Brain microvascular endothelial cell (primary cell): ENCODE results near the gene BCL11B.

Experiments used
- DNase-seq: peaks from one replicate; pipeline ENCODE4 v3.0.0-alpha.2; 2020
- H3K27ac ChIP-seq: fragments of 250-450 bp; sonication (Bioruptor Pico); 2 replicates; pipeline ENCODE4 v1.5.1; 2020; ENCODE audit warnings: mild to moderate bottlenecking, moderate library complexity
- H3K27me3 ChIP-seq: fragments of 250-450 bp; sonication (Bioruptor Pico); replicated peaks from 2 replicates; pipeline ENCODE4 v1.5.1; 2020; ENCODE audit warnings: mild to moderate bottlenecking
- H3K36me3 ChIP-seq: fragments of 250-450 bp; sonication (Bioruptor Pico); replicated peaks from 2 replicates; pipeline ENCODE4 v1.5.1; 2020; ENCODE audit warnings: mild to moderate bottlenecking
- H3K4me3 ChIP-seq: 2 replicates; pipeline ENCODE4 v1.5.1; 2011; ENCODE audit warnings: low read depth, mild to moderate bottlenecking, control low read depth, low read length, moderate library complexity
- in situ Hi-C: cut with HindIII; loops from 2 replicates; pipeline ENCODE4 v1.10.0; 2017; ENCODE audit warnings: low sequenced_read_pairs, low pct_ligation_motif_present
- TF ChIP-seq, protein P1 (sequence below): IDR thresholded peaks from 2 replicates; pipeline ENCODE4 v1.5.1; 2011; ENCODE audit warnings: low read depth, mild to moderate bottlenecking, moderate library complexity, low read length, control low read depth, inconsistent platforms; ENCODE audit errors: missing control alignments

The BCL11B gene

DNA sequence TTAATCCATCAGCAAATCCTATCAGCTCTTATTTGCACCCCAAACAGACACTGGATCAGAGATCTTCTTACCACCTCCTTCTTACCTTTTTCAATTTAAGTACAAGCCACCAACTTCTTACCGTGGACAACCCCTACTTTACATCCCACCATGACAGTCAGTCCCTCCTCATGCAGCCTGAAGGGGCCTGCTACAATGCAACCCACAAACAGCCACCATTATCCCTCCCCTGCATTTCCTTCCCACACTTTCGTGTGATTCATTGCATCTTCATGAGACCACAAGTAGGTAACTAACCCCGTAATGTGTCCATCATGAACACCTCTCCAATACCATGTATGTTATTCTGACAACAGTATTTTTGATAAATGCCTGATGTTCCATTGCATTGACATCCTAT, 108.6 kb downstream of the BCL11B start:
- TF ChIP-seq, protein P1, sequence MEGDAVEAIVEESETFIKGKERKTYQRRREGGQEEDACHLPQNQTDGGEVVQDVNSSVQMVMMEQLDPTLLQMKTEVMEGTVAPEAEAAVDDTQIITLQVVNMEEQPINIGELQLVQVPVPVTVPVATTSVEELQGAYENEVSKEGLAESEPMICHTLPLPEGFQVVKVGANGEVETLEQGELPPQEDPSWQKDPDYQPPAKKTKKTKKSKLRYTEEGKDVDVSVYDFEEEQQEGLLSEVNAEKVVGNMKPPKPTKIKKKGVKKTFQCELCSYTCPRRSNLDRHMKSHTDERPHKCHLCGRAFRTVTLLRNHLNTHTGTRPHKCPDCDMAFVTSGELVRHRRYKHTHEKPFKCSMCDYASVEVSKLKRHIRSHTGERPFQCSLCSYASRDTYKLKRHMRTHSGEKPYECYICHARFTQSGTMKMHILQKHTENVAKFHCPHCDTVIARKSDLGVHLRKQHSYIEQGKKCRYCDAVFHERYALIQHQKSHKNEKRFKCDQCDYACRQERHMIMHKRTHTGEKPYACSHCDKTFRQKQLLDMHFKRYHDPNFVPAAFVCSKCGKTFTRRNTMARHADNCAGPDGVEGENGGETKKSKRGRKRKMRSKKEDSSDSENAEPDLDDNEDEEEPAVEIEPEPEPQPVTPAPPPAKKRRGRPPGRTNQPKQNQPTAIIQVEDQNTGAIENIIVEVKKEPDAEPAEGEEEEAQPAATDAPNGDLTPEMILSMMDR, result no peak
- Histone ChIP-seq H3K27ac (no peak overlapping the region), H3K36me3 (no peaks in the 10 kb centered on the region), H3K4me3 (no peak overlapping the region), H3K27me3 (no peaks in the 10 kb centered on the region)
- in situ Hi-C loops, result no loop called here
- no peak for DNase-seq

GRCh38 chr14:99159341-99160340, 112.4 kb downstream of the BCL11B start:
- no peaks in the 10 kb centered on the region for H3K36me3 ChIP-seq
- H3K27me3 ChIP-seq, result no peaks in the 10 kb centered on the region
- no peak for DNase-seq
- no peak overlapping the region for H3K27ac ChIP-seq
- in situ Hi-C loops, result no loop called here
- H3K4me3 ChIP-seq, result no peak overlapping the region
- TF ChIP-seq, protein P1, result no peak

DNA sequence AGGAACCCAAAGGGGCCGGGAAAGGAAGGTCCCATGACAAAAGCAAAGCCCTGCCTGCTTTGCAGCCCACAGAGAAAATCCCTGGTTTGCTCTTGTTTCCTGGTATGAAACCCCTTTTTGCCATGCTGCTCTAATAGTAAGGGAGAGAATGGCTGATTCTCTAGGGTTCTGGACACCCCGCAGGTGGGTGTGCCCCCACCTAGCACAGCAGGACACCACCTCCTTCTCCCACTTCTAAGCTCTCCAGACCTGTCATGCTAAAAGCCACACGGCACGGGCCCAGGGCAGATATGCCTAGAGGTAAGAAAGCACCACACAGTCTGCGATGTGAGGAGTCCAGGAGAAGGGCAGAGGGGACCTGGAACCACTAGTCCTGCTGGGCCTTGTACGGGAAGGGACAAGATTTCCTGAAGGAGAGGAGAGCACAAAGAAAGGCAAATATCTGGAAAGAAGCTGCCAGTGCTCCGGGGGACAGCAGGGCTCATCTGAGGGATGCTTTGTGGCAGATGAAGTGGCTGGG, 113.3 kb downstream of the BCL11B start:
- Histone ChIP-seq H3K27ac (no peak overlapping the region), H3K27me3 (no peaks in the 10 kb centered on the region), H3K36me3 (no peaks in the 10 kb centered on the region), H3K4me3 (no peak overlapping the region)
- in situ Hi-C loops, result no loop called here
- TF ChIP-seq, protein P1, result no peak
- no peak for DNase-seq

- in situ Hi-C loops, result no loop called here
- H3K4me3 ChIP-seq, result no peak overlapping the region
- TF ChIP-seq, protein P1, result no peak
- no peak for DNase-seq
- no peaks in the 10 kb centered on the region for H3K27me3 ChIP-seq
- no peak overlapping the region for H3K27ac ChIP-seq
- H3K36me3 ChIP-seq, result no peaks in the 10 kb centered on the region
Measured at GRCh38 chr14:99158150-99158549, 113.8 kb downstream of the BCL11B start.

- Histone ChIP-seq H3K36me3 (no peaks in the 10 kb centered on the region), H3K27me3 (no peaks in the 10 kb centered on the region), H3K27ac (no peak overlapping the region), H3K4me3 (no peak overlapping the region)
- TF ChIP-seq, protein P1, result no peak
- no peak for DNase-seq
- in situ Hi-C loops, result no loop called here
Measured at GRCh38 chr14:99157676-99158075, 114.3 kb downstream of the BCL11B start.
